Activated CD8-positive, alpha-beta memory T cell treated with anti-CD3 and anti-CD28 coated beads, Interleukin-2, amount 50 U/mL, for 1 hour (primary cell): Measurements from ENCODE around the gene ADD2.

Experiments
- DNase-seq: peaks from one replicate; pipeline ENCODE4 v3.0.0-alpha.2; 2020; ENCODE audit errors: extremely low read depth

The ADD2 gene

GRCh38 chr2:70703900-70704549 is 64.0 kb downstream of the ADD2 start:
- DNase-seq = no peak

- no peak for DNase-seq
These were observed 65.1 kb downstream of the ADD2 start for GRCh38 chr2:70702711-70703395.

GRCh38 chr2:70698847-70699246 is 69.2 kb downstream of the ADD2 start:
- DNase-seq = no peak

DNA sequence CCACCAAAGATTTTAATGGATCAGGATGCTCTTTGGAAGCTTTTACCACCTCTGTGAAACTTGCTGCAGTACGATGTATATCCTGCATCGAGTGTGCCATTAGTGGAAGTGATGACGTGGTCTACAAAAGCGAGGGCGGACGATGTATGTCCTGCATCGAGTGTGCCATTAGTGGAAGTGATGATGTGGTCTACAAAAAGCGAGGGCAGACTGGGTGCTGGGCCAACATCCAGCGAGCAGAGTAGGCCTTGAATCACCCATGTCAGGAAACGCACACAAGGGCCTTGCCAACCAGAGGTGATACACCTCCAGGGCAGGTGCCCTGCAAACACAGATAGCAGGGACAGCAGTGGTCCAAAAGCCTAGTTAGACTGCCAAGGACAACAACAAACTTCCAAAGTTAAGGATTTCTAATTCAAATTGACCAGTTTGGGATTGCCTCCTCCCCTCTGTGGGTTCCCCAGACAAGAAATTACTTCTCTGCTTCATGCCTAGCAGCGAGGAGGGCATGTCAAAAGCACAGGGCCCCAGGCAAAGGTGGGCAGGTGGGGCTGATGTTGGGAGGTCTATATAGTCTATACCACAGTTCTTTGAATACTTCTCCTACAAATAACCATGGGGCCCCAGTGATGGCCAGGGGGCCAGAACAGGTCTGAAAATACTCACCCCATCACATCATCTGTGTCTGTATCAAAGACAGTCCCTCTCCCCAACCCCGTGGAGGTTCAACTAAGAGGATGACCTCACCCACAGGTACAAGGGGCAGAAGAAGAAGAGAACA is 70.2 kb downstream of the ADD2 start:
- no peak for DNase-seq

GRCh38 chr2:70696142-70696541 is 71.9 kb downstream of the ADD2 start:
- no peak for DNase-seq

DNA sequence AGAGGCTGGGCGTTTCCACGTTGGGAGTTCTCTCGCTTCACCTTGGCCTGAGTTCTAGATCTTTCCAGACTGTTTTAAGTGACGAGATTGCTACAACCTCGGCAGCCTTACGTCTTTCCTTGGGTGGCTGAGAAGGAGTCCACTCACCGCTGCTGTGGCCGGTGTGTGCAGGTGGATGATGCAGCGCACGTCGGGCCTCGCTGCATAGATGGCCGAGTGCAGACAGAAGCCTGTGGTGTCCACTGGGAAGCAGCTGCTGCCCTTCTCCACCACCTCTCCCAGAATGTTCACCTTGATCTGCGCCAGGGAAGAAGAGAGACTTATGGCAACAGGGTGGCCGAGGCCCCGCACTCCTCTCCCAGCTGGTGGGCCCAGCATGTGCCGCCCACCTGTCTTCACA is 75.7 kb downstream of the ADD2 start:
- no peak for DNase-seq

GRCh38 chr2:70691497-70692140 is 76.4 kb downstream of the ADD2 start:
- DNase-seq = no peak

GRCh38 chr2:70690846-70691245 is 77.2 kb downstream of the ADD2 start:
- DNase-seq = no peak

- no peak for DNase-seq
These were observed 79.6 kb downstream of the ADD2 start for GRCh38 chr2:70688427-70688826.

- no peak for DNase-seq
These were observed 80.6 kb downstream of the ADD2 start for GRCh38 chr2:70687461-70687795.

DNA sequence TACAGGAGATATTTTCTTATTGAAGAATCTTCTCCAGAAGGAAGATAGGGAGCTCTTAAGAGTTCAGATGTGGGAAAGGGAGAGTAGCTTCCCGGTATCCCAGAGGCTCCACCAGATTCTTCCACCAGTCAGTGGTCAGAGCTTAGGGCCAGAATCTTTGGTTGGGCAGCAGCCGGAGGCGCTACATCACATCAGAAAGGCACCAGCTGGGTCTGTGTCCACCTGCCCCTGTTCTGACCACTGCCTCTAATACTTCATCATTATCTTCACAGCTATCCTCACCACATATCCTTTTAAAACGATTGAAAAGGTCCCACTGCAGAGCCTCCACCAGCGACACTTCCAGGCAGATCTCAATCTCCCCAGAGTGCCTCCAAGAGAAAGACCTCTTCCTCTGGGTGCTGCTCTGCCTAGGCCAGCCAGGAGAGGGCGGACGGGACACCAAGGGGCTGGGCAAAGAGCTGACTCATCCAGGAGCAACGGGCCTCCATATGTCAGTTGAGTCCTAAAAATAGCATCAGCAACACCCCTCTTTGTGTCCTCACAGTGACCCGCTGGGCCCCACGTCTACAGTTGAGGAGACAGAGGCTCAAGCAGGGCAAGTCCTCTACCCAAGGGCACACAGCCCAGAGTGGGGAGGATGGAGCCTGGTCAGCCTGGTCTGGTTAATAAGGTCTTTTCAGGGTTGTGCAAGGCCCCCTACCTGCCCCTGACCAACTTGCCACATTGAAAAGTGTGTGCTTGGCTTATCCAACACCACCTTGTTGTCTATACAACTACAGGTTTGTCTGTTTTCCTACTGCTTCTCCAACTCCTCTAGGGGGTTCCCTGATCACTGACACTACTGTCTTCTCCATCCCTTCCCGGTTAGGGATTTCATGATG is 81.2 kb downstream of the ADD2 start:
- DNase-seq = no peak

DNA sequence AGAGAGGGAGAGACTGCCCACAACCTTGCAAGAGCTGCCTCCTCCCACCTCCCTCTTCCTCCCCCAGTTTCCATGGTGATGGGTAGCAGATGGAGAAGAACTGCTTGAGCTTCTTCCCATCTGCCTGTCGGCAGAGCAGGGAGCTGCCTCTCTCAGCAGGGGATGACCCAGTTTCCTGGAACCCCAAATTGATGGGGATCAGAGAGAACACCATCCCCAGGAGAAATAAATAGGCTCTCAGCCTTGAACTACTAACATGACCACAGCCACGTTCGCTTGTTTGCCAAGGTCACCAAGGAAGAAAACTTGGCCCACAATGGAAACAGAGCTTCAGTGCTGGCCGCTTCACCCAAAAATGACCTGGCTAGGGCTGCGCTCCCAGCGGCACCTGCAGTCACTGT is 82.2 kb downstream of the ADD2 start:
- no peak for DNase-seq

DNA sequence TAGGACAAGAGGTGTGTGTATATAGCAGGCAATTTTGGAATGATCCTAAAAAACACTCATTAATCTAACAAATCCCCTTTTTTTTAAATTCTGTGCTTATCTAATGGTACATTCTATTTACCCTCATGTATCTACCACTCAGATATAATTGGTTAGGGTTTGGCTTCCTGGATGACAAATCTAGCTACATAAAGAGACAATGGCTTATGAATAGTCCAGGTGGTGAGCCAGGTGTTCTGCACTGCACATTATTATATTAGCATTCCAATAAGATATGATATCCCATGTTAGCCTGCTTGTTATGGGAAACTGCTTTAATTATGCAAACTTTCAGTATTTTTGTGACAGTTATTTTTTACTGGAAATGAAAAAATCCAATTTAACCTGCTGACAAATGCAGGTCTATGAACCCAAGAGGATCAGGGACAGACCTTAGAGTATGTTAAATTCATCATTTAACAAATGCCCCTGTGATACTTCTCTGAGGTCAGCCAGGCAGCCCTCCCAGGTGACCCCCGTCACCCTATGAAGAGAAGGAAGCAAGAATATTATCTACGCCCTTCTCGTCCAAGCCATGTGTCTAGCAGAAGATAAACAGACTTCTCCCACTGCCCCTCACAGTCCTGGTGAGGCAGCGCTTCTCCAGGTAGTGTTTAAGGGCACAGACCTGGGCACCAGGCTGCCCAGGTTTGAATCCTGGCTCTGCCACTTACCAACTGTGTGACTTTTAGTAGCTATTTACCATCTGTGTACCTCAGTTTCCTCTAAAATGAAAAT is 83.0 kb downstream of the ADD2 start:
- DNase-seq = no peak

GRCh38 chr2:70683455-70683854 is 84.5 kb downstream of the ADD2 start:
- no peak for DNase-seq

DNA sequence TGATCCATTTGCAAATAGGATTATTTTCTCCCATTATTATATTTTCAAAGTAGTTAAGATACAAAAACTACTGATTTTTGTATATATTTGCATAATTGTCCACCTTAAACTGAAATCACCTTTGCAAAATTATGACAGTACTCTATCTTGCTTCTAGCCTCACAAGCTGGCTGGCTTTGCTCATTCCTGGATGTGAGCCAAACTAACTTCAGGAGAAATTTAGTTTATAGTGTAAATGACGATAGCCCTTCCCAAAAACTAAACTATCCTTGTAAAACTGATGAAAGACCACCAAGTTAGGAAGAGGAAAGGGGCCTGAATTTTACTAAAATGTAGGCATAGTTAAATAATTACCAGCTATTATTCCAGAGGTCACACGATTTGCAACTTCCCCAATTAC is 87.3 kb downstream of the ADD2 start:
- no peak for DNase-seq

DNA sequence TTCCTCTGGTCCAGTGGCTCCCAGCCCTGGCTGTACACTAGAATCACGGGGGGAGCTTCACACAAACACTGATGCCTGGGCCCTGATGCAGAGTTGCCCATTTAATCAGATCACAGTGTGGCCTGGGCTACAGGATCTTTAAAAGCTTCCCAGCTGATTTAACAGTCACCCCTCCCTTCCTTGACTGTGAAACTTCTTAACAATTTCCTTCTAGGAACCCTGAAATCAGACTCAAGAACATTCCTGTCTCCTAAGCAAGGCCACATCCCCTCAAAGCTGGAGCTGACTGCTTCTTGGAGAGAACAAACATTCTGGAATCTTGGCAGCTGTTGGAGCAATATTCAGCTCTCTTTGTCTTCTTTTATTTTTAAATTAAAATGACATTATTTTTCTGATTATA is 88.7 kb downstream of the ADD2 start:
- no peak for DNase-seq

GRCh38 chr2:70678576-70679143 is 89.3 kb downstream of the ADD2 start:
- DNase-seq = no peak

DNA sequence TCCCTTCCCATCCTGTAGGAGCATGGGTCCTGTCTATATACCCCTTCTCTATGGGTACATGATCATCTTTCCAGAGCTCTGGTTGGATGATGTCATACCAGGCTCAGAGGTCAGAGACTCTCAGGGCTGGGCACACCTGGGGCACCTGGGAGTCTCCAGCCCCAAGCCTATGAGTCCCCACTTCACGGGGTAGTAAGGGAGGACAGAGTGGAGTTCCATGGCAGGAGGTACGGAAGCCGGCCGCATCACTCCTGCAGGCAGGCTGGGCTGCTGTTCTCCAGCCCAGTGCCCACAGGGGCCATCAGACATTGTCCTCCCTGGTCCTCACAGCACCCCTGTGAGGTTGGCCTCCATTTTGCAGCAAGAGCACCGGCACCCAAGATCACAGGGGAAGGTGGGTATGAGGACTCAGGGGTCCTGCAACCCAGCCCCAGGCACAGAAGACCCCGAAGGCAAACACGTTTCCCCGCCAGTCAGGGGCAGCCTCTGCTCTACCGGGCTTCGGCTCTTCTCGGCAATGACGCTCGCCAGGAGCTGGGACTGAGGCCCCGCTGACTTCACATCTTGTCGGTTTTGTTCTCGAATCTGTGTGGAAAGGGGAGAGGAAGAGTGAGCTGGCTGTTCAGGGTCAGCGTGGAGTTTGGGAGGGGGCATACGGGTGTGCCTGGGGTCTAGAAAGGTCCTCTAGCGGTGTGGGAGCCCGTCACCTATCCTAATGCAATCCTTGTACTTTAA is 91.5 kb downstream of the ADD2 start:
- DNase-seq = no peak

- no peak for DNase-seq
These were observed 92.1 kb downstream of the ADD2 start for GRCh38 chr2:70675862-70676261.
